HG03354 (cell line): Measurements from ENCODE around the gene NUDT16.
"Not testable (repeated sequence)": the region's sequence is repeated elsewhere in the genome, so short reads cannot be mapped to it uniquely, and the experiment has no call there.

Experiments used
- ATAC-seq: cut with Tn5 transposase; IDR thresholded peaks from one replicate; pipeline ENCODE4 v1.9.1; 2021; ENCODE audit warnings: mild to moderate bottlenecking; ENCODE audit not compliant: unreplicated experiment, poor library complexity, severe bottlenecking

Gene NUDT16

GRCh38 chr3:131381445-131382291 is at the start of gene NUDT16:
TSS of gene NUDT16 (plus strand) at chr3:131381774. CDS start at chr3:131381805, 31 bp downstream.
- ATAC-seq = peak; percentile 98

GRCh38 chr3:131338948-131339640 is 42.5 kb upstream of the NUDT16 start:
- no peak for ATAC-seq

GRCh38 chr3:131341761-131342160 is 39.8 kb upstream of the NUDT16 start:
- no peak for ATAC-seq

GRCh38 chr3:131348911-131349310 is 32.7 kb upstream of the NUDT16 start:
- ATAC-seq = no peak

- no peak for ATAC-seq
These were observed 32.1 kb upstream of the NUDT16 start for GRCh38 chr3:131349454-131349853.

- ATAC-seq = no peak
These were observed 31.6 kb upstream of the NUDT16 start for GRCh38 chr3:131349946-131350347.

GRCh38 chr3:131350506-131350905 is 31.1 kb upstream of the NUDT16 start:
- ATAC-seq = no peak

GRCh38 chr3:131353016-131353877 is 28.3 kb upstream of the NUDT16 start:
- peak; percentile 47 for ATAC-seq

GRCh38 chr3:131353986-131354385 is 27.6 kb upstream of the NUDT16 start:
- no peak for ATAC-seq

- no peak for ATAC-seq
These were observed 25.5 kb upstream of the NUDT16 start for GRCh38 chr3:131356006-131356595.

GRCh38 chr3:131357275-131357674 is 24.3 kb upstream of the NUDT16 start:
- no peak for ATAC-seq

- no peak for ATAC-seq
These were observed 21.3 kb upstream of the NUDT16 start for GRCh38 chr3:131360191-131360755.

GRCh38 chr3:131361066-131361463 is 20.5 kb upstream of the NUDT16 start:
- not testable (repeated sequence) for ATAC-seq

- ATAC-seq = peak; percentile 88
These were observed 19.8 kb upstream of the NUDT16 start for GRCh38 chr3:131361464-131362421.

GRCh38 chr3:131363275-131363674 is 18.3 kb upstream of the NUDT16 start:
- ATAC-seq = no peak

- no peak for ATAC-seq
These were observed 10.5 kb upstream of the NUDT16 start for GRCh38 chr3:131370935-131371687.

GRCh38 chr3:131371688-131372066 is 9.9 kb upstream of the NUDT16 start:
- no peak for ATAC-seq

GRCh38 chr3:131374741-131375140 is 6.8 kb upstream of the NUDT16 start:
- ATAC-seq = no peak
